Erythroblast (primary cell): ENCODE results near the gene CELA2B.

Experiments
- GATA1 ChIP-seq: IDR thresholded peaks from 2 replicates; pipeline ENCODE4 v1.6.1; 2011; ENCODE audit warnings: low read depth, mild to moderate bottlenecking, control low read depth, low read length, moderate library complexity
- POLR2A ChIP-seq: IDR thresholded peaks from 2 replicates; pipeline ENCODE4 v1.6.1; 2011; ENCODE audit warnings: mild to moderate bottlenecking, low read length

DNA sequence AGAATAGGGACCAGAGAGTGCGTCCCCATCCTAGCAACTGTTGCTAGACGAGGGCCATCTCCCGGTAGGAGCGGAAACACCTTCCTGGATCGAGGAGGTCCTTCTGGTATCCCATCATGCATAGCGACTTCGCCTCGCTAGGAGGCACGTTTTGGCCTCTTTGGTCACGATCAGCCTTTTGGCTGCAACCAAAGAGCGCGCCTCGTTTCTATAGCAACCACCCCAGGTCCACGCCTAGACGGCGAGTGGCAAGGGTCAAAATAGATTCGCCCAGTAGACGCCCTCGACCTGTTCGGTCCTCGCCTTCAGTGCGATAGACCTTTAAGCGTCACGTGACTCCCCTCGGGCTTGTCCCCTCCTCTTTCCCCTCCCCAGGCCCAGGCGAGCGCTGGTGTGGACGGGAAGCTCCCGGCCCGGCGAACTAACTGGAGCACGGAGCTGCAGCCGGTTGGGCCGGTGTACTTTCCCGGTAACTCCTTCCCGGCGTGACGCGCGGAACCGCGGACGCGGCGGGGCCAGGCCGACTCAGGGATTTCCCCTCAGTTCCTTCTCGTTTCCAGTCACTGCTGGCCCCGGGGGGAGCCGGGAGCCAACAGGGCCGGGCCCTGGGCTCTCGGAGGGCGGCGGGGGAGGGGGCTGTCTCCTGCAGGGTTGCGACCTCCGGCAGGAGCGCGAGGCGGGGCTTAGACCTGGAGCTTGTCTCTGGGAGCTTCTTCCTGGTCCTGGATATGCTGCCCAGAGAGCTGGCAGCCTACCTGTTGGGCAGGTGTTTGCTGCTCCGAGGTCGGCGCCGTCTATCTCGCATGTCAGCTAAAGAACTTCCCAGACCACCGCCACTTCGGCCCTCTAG lies 50.8 kb downstream of the CELA2B start, which contains the start of gene DNAJC16:
- TF ChIP-seq POLR2A: peak; percentile 85
- no peak for TF ChIP-seq GATA1
